ENCODE results near the gene AAMDC.

DNA sequence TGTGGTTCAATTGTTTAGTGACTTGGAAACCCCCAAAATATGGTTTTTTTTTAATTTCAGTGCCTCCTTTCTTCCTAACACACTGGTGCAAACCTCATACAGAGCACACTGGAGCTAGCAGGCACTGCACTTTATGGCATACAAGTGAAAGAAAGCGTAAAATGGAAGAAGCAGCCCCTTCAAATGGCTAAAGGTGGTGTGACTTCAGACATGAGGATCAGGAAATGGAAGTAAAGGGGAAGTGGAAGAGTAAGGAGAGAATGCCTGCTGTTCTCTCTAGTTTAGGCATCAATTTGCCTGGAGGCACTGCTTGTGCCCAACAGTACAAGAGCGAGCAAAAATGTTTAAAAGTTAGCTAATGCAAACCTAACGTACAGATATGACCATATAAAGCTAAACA lies 6.1 kb upstream of the AAMDC start:
- TF ChIP-seq, protein P1, sequence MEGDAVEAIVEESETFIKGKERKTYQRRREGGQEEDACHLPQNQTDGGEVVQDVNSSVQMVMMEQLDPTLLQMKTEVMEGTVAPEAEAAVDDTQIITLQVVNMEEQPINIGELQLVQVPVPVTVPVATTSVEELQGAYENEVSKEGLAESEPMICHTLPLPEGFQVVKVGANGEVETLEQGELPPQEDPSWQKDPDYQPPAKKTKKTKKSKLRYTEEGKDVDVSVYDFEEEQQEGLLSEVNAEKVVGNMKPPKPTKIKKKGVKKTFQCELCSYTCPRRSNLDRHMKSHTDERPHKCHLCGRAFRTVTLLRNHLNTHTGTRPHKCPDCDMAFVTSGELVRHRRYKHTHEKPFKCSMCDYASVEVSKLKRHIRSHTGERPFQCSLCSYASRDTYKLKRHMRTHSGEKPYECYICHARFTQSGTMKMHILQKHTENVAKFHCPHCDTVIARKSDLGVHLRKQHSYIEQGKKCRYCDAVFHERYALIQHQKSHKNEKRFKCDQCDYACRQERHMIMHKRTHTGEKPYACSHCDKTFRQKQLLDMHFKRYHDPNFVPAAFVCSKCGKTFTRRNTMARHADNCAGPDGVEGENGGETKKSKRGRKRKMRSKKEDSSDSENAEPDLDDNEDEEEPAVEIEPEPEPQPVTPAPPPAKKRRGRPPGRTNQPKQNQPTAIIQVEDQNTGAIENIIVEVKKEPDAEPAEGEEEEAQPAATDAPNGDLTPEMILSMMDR (IDR thresholded peaks at IDR 0.05) = no peak
- no peak for TF ChIP-seq ZFX (IDR thresholded peaks at IDR 0.05; ENCODE audit: borderline replicate concordance)

All from 22Rv1 (cell line).